GM12878 (cell line): Measurements from ENCODE around the gene GPATCH2L. TPM values are rescaled to one million over a fixed set of nuclear protein-coding genes. Genes with fewer than 3 reads are reported as not detected.
A peak's percentile ranks its signal among the peaks of the same experiment; 100 is the strongest.

ENCODE experiments used
- CEBPB ChIP-seq, 2 experiments: fragments of 150-350 bp in 1 of 2; IDR thresholded peaks; 2 replicates each; pipeline ENCODE4 v1.6.1; 2012 to 2014; ENCODE audit warnings: low read depth in 2 of 2, low read length in 2 of 2, borderline replicate concordance in 1 of 2, inconsistent platforms in 1 of 2
- CHD1 ChIP-seq: IDR thresholded peaks from 2 replicates; pipeline ENCODE4 v1.6.1; 2012; ENCODE audit warnings: low read depth, low read length, improper control_type of control experiment
- EED ChIP-seq: sonication (generic); IDR thresholded peaks from 2 replicates; pipeline ENCODE4 v1.6.1; 2016; ENCODE audit warnings: antibody characterized with exemption, low read depth
- EP300 ChIP-seq, 2 experiments: fragments of 150-350 bp in 1 of 2; IDR thresholded peaks; 2 replicates each; pipeline ENCODE4 v1.6.1; 2011 to 2012; ENCODE audit warnings: low read depth in 2 of 2, low read length in 2 of 2, borderline replicate concordance in 1 of 2, improper control_type of control experiment in 1 of 2, inconsistent platforms in 1 of 2; ENCODE audit not compliant: control insufficient read depth in 1 of 2
- NFYA ChIP-seq: IDR thresholded peaks from 2 replicates; pipeline ENCODE4 v1.6.1; 2011; ENCODE audit warnings: low read depth, mild to moderate bottlenecking, low read length, improper control_type of control experiment, borderline replicate concordance
- RCOR1 ChIP-seq: conservative IDR thresholded peaks from 2 replicates; pipeline ENCODE4 v1.6.1; 2012; ENCODE audit warnings: low read depth, low read length, improper control_type of control experiment
- REST ChIP-seq: IDR thresholded peaks from 2 replicates; pipeline ENCODE4 v1.6.1; 2012; ENCODE audit warnings: mild to moderate bottlenecking, low read depth, low read length
- SMARCA5 ChIP-seq: fragments of 450-650 bp; IDR thresholded peaks from 2 replicates; pipeline ENCODE4 v1.6.1; 2017; ENCODE audit warnings: mild to moderate bottlenecking
- SP1 ChIP-seq: IDR thresholded peaks from one replicate; pipeline ENCODE4 v1.6.1; 2011; ENCODE audit warnings: low read depth, low read length
- polyA plus RNA-seq, 11 experiments: library from polyadenylated mRNA; depleted of rRNA in 4 of 11; unstranded in 6 of 11; stranded (reverse) in 5 of 11; fragments of >200 nt; fragmentation: Nextera tagmentation in 4 of 11; fragmentation: Illumina TruSeq in 1 of 11; extraction: Ambion mirVana in 4 of 11; extraction: Trizol in 1 of 11; gene quantifications; 1 replicate in 1 of 11; 2 replicates in 10 of 11; pipeline versions ENCODE4 v1.2.1 to v1.2.3, GENCODE V29; 2011 to 2016; ENCODE audit warnings: inconsistent platforms in 2 of 11, missing spikeins in 2 of 11, low read depth in 1 of 11
- total RNA-seq, 4 experiments: library from RNA; depleted of rRNA in 3 of 4; stranded (reverse); fragments of >200 nt in 3 of 4; fragmentation: Illumina TruSeq in 1 of 4; extraction: Trizol in 1 of 4; gene quantifications; 2 replicates each; pipeline versions ENCODE4 v1.2.1 to v1.2.3, GENCODE V29; 2013 to 2021
- TF ChIP-seq, protein P1 (sequence below): fragments of 450-650 bp; IDR thresholded peaks from 2 replicates; pipeline ENCODE4 v1.6.1; 2017; ENCODE audit warnings: mild to moderate bottlenecking, moderate library complexity
- TF ChIP-seq, protein P2 (sequence below): IDR thresholded peaks from 2 replicates; pipeline ENCODE4 v1.6.1; 2011; ENCODE audit warnings: low read depth, mild to moderate bottlenecking, low read length, moderate library complexity, borderline replicate concordance; ENCODE audit errors: extremely low read depth
- TF ChIP-seq, protein P3 (sequence below): fragments of 450-650 bp; formaldehyde crosslinking; IDR thresholded peaks from 2 replicates; pipeline ENCODE4 v1.4.0; 2022; ENCODE audit warnings: mild to moderate bottlenecking, moderate library complexity
- TF ChIP-seq, protein P4 (sequence below): fragments of 450-650 bp; IDR thresholded peaks from 2 replicates; pipeline ENCODE4 v1.6.1; 2017; ENCODE audit warnings: mild to moderate bottlenecking, moderate library complexity

Gene GPATCH2L
- total and polyA plus RNA-seq, 10 of the 15 experiments (the other 5 are each of a cell fraction or from before 2014, with no cell fraction given): 9.1 to 50.9 (median 24.4) TPM

DNA sequence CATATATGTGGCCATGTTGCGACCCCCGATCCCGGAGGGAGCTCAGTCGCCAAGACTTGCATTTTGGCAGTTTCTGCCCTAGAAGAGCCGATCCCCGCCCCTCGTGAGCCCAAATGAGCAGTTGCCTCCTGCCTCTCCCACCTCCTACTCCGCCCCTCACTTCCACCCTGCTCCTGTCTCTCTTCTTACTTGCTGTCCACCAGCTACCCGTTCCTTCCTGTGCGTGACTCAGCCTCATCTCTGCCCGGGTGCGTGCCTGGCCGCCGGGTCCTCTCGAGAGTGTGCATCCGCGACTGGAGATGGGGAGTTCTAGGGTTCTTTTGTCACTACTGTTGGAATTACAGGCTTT, 585 bp downstream of the GPATCH2L start (continued):
- TF ChIP-seq, protein P1, sequence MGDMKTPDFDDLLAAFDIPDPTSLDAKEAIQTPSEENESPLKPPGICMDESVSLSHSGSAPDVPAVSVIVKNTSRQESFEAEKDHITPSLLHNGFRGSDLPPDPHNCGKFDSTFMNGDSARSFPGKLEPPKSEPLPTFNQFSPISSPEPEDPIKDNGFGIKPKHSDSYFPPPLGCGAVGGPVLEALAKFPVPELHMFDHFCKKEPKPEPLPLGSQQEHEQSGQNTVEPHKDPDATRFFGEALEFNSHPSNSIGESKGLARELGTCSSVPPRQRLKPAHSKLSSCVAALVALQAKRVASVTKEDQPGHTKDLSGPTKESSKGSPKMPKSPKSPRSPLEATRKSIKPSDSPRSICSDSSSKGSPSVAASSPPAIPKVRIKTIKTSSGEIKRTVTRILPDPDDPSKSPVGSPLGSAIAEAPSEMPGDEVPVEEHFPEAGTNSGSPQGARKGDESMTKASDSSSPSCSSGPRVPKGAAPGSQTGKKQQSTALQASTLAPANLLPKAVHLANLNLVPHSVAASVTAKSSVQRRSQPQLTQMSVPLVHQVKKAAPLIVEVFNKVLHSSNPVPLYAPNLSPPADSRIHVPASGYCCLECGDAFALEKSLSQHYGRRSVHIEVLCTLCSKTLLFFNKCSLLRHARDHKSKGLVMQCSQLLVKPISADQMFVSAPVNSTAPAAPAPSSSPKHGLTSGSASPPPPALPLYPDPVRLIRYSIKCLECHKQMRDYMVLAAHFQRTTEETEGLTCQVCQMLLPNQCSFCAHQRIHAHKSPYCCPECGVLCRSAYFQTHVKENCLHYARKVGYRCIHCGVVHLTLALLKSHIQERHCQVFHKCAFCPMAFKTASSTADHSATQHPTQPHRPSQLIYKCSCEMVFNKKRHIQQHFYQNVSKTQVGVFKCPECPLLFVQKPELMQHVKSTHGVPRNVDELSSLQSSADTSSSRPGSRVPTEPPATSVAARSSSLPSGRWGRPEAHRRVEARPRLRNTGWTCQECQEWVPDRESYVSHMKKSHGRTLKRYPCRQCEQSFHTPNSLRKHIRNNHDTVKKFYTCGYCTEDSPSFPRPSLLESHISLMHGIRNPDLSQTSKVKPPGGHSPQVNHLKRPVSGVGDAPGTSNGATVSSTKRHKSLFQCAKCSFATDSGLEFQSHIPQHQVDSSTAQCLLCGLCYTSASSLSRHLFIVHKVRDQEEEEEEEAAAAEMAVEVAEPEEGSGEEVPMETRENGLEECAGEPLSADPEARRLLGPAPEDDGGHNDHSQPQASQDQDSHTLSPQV: no peak
- TF ChIP-seq CEBPB (IDR thresholded peaks at IDR 0.05; ENCODE audit: borderline replicate concordance in 1 of 2, low read depth in 2 of 2, low read length in 2 of 2) (no peak), EP300 (IDR thresholded peaks at IDR 0.05; ENCODE audit: borderline replicate concordance in 1 of 2, control insufficient read depth in 1 of 2, low read depth in 2 of 2, low read length in 2 of 2) (no peak), SMARCA5 (no peak), RCOR1 (no peak), CHD1 (no peak), NFYA (no peak), REST (0 out of 2 replicates have a peak, but pooled peaks have one; percentile 36), SP1 (no peak), EED (no peak; the same call in 1 of the 2 replicates)
- TF ChIP-seq, protein P2, sequence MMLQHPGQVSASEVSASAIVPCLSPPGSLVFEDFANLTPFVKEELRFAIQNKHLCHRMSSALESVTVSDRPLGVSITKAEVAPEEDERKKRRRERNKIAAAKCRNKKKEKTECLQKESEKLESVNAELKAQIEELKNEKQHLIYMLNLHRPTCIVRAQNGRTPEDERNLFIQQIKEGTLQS: no peak
- TF ChIP-seq, protein P3, sequence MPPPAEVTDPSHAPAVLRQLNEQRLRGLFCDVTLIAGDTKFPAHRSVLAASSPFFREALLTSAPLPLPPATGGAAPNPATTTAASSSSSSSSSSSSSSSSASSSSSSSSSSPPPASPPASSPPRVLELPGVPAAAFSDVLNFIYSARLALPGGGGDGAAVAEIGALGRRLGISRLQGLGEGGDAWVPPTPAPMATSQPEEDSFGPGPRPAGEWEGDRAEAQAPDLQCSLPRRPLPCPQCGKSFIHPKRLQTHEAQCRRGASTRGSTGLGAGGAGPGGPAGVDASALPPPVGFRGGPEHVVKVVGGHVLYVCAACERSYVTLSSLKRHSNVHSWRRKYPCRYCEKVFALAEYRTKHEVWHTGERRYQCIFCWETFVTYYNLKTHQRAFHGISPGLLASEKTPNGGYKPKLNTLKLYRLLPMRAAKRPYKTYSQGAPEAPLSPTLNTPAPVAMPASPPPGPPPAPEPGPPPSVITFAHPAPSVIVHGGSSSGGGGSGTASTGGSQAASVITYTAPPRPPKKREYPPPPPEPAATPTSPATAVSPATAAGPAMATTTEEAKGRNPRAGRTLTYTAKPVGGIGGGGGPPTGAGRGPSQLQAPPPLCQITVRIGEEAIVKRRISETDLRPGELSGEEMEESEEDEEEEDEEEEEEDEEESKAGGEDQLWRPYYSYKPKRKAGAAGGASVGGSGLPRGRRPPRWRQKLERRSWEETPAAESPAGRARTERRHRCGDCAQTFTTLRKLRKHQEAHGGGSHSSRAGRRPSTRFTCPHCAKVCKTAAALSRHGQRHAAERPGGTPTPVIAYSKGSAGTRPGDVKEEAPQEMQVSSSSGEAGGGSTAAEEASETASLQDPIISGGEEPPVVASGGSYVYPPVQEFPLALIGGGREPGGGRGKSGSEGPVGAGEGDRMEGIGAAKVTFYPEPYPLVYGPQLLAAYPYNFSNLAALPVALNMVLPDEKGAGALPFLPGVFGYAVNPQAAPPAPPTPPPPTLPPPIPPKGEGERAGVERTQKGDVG (CRISPR knock-in tag): no peak
- TF ChIP-seq, protein P4, sequence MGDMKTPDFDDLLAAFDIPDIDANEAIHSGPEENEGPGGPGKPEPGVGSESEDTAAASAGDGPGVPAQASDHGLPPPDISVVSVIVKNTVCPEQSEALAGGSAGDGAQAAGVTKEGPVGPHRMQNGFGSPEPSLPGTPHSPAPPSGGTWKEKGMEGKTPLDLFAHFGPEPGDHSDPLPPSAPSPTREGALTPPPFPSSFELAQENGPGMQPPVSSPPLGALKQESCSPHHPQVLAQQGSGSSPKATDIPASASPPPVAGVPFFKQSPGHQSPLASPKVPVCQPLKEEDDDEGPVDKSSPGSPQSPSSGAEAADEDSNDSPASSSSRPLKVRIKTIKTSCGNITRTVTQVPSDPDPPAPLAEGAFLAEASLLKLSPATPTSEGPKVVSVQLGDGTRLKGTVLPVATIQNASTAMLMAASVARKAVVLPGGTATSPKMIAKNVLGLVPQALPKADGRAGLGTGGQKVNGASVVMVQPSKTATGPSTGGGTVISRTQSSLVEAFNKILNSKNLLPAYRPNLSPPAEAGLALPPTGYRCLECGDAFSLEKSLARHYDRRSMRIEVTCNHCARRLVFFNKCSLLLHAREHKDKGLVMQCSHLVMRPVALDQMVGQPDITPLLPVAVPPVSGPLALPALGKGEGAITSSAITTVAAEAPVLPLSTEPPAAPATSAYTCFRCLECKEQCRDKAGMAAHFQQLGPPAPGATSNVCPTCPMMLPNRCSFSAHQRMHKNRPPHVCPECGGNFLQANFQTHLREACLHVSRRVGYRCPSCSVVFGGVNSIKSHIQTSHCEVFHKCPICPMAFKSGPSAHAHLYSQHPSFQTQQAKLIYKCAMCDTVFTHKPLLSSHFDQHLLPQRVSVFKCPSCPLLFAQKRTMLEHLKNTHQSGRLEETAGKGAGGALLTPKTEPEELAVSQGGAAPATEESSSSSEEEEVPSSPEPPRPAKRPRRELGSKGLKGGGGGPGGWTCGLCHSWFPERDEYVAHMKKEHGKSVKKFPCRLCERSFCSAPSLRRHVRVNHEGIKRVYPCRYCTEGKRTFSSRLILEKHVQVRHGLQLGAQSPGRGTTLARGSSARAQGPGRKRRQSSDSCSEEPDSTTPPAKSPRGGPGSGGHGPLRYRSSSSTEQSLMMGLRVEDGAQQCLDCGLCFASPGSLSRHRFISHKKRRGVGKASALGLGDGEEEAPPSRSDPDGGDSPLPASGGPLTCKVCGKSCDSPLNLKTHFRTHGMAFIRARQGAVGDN: no peak
